Fibroblast of lung (primary cell): ENCODE data around the gene NEURL2. TPM values are rescaled to one million over a fixed set of nuclear protein-coding genes. Genes with fewer than 3 reads are reported as not detected.

Experiments used
- DNase-seq, 2 donors: peaks; one replicate each; pipeline versions ENCODE4 v3.0.0 to v3.0.0-alpha.2; 2010; ENCODE audit warnings: low read depth in 2 of 2
- H2AFZ ChIP-seq: 2 replicates; pipeline ENCODE4 v1.5.1; 2012; ENCODE audit warnings: low read length, control low read depth, inconsistent platforms
- H3K27ac ChIP-seq: 2 replicates; pipeline ENCODE4 v1.5.1; 2011; ENCODE audit warnings: low read length, control low read depth; ENCODE audit not compliant: insufficient read depth
- H3K27me3 ChIP-seq: 2 replicates; pipeline ENCODE4 v1.5.1; 2011; ENCODE audit warnings: mild to moderate bottlenecking, low read length; ENCODE audit not compliant: control insufficient read depth, insufficient read depth
- H3K36me3 ChIP-seq: 2 replicates; pipeline ENCODE4 v1.5.1; 2011; ENCODE audit warnings: low read length; ENCODE audit not compliant: control insufficient read depth, insufficient read depth
- H3K4me1 ChIP-seq: 2 replicates; pipeline ENCODE4 v1.5.1; 2011; ENCODE audit warnings: low read length; ENCODE audit not compliant: control insufficient read depth, insufficient read depth; ENCODE audit errors: extremely low read depth
- H3K4me2 ChIP-seq: 2 replicates; pipeline ENCODE4 v1.5.1; 2011; ENCODE audit warnings: low read length, control low read depth; ENCODE audit not compliant: insufficient read depth; ENCODE audit errors: extremely low read depth
- H3K4me3 ChIP-seq, 4 experiments: fragments of 200-600 bp in 1 of 4; sonication (generic) in 1 of 4; replicated peaks in 1 of 4; 2 replicates each; pipeline ENCODE4 v1.5.1; 2011 to 2016; ENCODE audit warnings: low read length in 4 of 4, low read depth in 3 of 4, mild to moderate bottlenecking in 3 of 4, control low read depth in 2 of 4, inconsistent platforms in 1 of 4, mixed read lengths in 1 of 4; ENCODE audit not compliant: insufficient read depth in 1 of 4; ENCODE audit errors: control extremely low read depth in 1 of 4
- H3K79me2 ChIP-seq: 2 replicates; pipeline ENCODE4 v1.5.1; 2012; ENCODE audit warnings: mild to moderate bottlenecking, low read length, inconsistent platforms; ENCODE audit not compliant: control insufficient read depth, insufficient read depth
- H3K9ac ChIP-seq: 2 replicates; pipeline ENCODE4 v1.5.1; 2011; ENCODE audit warnings: mild to moderate bottlenecking, low read length, control low read depth; ENCODE audit not compliant: insufficient read depth
- H3K9me3 ChIP-seq: 2 replicates; pipeline ENCODE4 v1.5.1; 2012; ENCODE audit warnings: low read depth, low read length; ENCODE audit not compliant: control insufficient read depth, insufficient read depth
- H4K20me1 ChIP-seq: 2 replicates; pipeline ENCODE4 v1.5.1; 2011; ENCODE audit warnings: low read length; ENCODE audit not compliant: control insufficient read depth, insufficient read depth; ENCODE audit errors: extremely low read depth
- CTCF ChIP-seq, 2 donors: IDR thresholded peaks in 1 of 2; conservative IDR thresholded peaks in 1 of 2; 1 replicate in 1 of 2; 2 replicates in 1 of 2; pipeline ENCODE4 v1.5.1; 2011 to 2012; ENCODE audit warnings: low read length in 2 of 2, control low read depth in 1 of 2, inconsistent platforms in 1 of 2, low read depth in 1 of 2, mild to moderate bottlenecking in 1 of 2
- EZH2 ChIP-seq: IDR thresholded peaks from 2 replicates; pipeline ENCODE4 v1.5.1; 2012; ENCODE audit warnings: low read length, control low read depth, mild to moderate bottlenecking; ENCODE audit errors: missing control alignments
- polyA plus RNA-seq, 2 donors: library from polyadenylated mRNA; depleted of rRNA in 1 of 2; stranded (reverse) in 1 of 2; unstranded in 1 of 2; fragments of >200 nt; gene quantifications; 2 replicates each; pipeline ENCODE4 v1.2.1, GENCODE V29; 2011 to 2012; ENCODE audit warnings: missing spikeins in 1 of 2
- total RNA-seq: library from RNA; depleted of rRNA; stranded (reverse); fragments of >200 nt; gene quantifications from 2 replicates; pipeline ENCODE4 v1.2.1, GENCODE V29; 2014

NEURL2 gene
- total and polyA plus RNA-seq, 2 donors (not counting 1 experiment from before 2014, with no cell fraction given), result 0.77 to 7.1 TPM

DNA sequence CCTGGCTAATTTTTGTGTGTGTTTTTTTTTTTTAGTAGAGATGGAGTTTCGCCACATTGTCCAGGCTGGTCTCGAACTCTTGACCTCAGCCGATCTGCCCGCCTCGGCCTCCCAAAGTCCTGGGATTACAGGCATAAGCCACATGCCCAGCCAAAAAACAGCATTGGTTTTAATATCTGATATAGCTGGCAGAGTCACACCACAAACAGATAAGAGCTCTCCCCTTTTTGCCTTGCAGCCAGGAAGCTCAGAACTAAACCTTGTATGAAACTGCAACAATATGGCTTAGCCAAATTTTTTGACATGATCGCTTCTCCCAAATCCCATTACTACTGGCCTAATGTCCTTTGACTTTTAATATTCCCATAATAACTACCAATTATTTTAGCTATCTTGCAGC is 38.7 kb downstream of the NEURL2 start:
- no peak overlapping the region for H2AFZ ChIP-seq

GRCh38 chr20:45851501-45851900 is 39.5 kb downstream of the NEURL2 start:
- Histone ChIP-seq H3K4me1 (peaks cover 2% of the 10 kb centered on the region), H3K27ac (no peak overlapping the region), H3K27me3 (no peaks in the 10 kb centered on the region), H3K9me3 (no peaks in the 10 kb centered on the region), H4K20me1 (no peaks in the 10 kb centered on the region), H2AFZ (no peak overlapping the region), H3K36me3 (peaks cover 6% of the 10 kb centered on the region), H3K4me3 (no peak overlapping the region), H3K79me2 (peaks cover 14% of the 10 kb centered on the region), H3K9ac (no peak overlapping the region), H3K4me2 (no peak overlapping the region)
- TF ChIP-seq EZH2 (no peak), CTCF (conservative IDR thresholded peaks at IDR 0.05 in 1 of 2, IDR thresholded peaks at IDR 0.05 in 1 of 2; ENCODE audit: low read depth in 1 of 2, low read length in 2 of 2) (no peak)
- no peak for DNase-seq

More for the DNA sequence above, 38.7 kb downstream of the NEURL2 start:
- no peaks in the 10 kb centered on the region for H4K20me1 ChIP-seq
- no peak for TF ChIP-seq EZH2
- TF ChIP-seq CTCF (conservative IDR thresholded peaks at IDR 0.05 in 1 of 2, IDR thresholded peaks at IDR 0.05 in 1 of 2; ENCODE audit: low read depth in 1 of 2, low read length in 2 of 2), result no peak
- no peak overlapping the region for H3K4me2 ChIP-seq
- H3K9ac ChIP-seq, result no peak overlapping the region
- peaks cover 19% of the 10 kb centered on the region for H3K79me2 ChIP-seq
- no peaks in the 10 kb centered on the region for H3K9me3 ChIP-seq
- peaks cover 2% of the 10 kb centered on the region for H3K4me1 ChIP-seq
- peaks cover 6% of the 10 kb centered on the region for H3K36me3 ChIP-seq
- no peak overlapping the region for H3K27ac ChIP-seq
- DNase-seq, result no peak
- H3K4me3 ChIP-seq, result no peak overlapping the region
- H3K27me3 ChIP-seq, result no peaks in the 10 kb centered on the region

GRCh38 chr20:45850926-45851325 is 40.1 kb downstream of the NEURL2 start:
- Histone ChIP-seq H4K20me1 (no peaks in the 10 kb centered on the region), H3K4me3 (no peak overlapping the region), H3K9ac (no peak overlapping the region), H3K4me2 (no peak overlapping the region), H3K27ac (no peak overlapping the region), H3K79me2 (peaks cover 8% of the 10 kb centered on the region), H3K9me3 (no peaks in the 10 kb centered on the region), H2AFZ (no peak overlapping the region), H3K4me1 (no peaks in the 10 kb centered on the region), H3K27me3 (no peaks in the 10 kb centered on the region), H3K36me3 (peaks cover 6% of the 10 kb centered on the region)
- DNase-seq, result no peak
- no peak for TF ChIP-seq CTCF (conservative IDR thresholded peaks at IDR 0.05 in 1 of 2, IDR thresholded peaks at IDR 0.05 in 1 of 2; ENCODE audit: low read depth in 1 of 2, low read length in 2 of 2)
